Epidermal melanocyte (primary cell): Measurements from ENCODE around the gene DPPA4.

Source experiments
- DNase-seq: peaks from one replicate; pipeline ENCODE4 v3.0.0; 2011; ENCODE audit warnings: low spot score; ENCODE audit not compliant: insufficient read length

The DPPA4 gene

DNA sequence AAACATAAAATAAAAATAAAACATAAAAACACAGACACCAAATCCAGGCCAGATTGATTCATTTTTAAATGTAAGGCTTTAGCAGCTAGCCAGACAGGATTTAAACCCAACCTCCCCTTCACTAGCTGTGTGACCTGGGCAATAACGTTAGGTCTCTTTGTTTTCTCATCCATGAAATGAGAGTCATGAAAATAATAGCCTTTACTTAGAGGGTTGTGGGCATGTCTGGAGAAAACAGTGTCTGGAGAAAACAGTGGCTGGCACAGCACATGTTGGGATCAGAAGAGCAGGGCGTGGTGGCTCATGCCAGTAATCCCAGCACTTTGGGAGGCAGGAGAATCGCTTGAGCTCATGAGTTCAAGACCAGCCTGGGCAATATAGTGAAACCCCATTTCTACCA is 1.9 kb upstream of the DPPA4 start:
- DNase-seq: no peak

GRCh38 chr3:109338322-109338721 is 976 bp upstream of the DPPA4 start:
- DNase-seq: no peak

- DNase-seq: peak; percentile 18
Measured at GRCh38 chr3:109336291-109336861, 970 bp downstream of the DPPA4 start.

DNA sequence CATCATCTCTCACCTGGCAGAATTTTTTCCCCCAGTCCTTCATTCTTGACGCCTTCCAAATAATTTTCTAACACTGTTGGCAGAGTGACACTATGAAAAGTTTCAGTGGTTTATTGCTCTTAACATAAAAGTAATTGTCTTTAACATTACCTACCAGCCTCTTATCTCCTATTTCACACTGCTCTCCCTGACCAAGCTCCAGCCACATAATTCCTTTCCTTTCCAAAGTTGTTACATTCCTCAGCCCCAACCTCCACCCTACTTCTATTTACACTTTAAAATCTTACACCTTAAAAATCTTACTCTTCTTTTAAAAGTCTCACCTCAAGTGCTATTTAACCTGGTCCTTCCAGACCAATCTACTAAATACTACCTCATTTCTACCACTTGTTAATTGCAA is 2.8 kb downstream of the DPPA4 start:
- DNase-seq: no peak

GRCh38 chr3:109331692-109332091 is 5.7 kb downstream of the DPPA4 start:
- no peak for DNase-seq

GRCh38 chr3:109330405-109330804 is 6.9 kb downstream of the DPPA4 start:
- DNase-seq: no peak

- no peak for DNase-seq
Measured at GRCh38 chr3:109328202-109328601, 9.1 kb downstream of the DPPA4 start.

DNA sequence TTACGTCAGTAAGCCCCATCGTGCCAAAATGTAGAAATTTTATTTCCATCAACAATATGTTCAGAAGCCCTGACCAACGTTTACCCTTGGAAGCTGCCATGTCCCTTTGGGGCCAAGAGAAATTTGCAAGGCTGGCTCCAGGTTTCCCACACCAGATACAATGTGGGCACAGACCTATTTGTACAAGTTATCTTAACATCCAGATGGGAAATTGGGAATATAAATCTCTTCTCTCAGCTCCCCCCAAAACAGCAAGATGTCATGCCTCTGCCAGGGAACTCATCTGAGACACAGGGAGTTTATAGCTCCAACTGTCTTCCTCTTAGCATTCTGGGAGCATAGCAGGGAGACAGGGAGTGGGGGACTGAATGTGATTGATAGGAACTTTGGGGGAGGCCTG is 11.7 kb downstream of the DPPA4 start:
- no peak for DNase-seq

- DNase-seq: no peak
Measured at GRCh38 chr3:109325109-109325508, 12.2 kb downstream of the DPPA4 start.

DNA sequence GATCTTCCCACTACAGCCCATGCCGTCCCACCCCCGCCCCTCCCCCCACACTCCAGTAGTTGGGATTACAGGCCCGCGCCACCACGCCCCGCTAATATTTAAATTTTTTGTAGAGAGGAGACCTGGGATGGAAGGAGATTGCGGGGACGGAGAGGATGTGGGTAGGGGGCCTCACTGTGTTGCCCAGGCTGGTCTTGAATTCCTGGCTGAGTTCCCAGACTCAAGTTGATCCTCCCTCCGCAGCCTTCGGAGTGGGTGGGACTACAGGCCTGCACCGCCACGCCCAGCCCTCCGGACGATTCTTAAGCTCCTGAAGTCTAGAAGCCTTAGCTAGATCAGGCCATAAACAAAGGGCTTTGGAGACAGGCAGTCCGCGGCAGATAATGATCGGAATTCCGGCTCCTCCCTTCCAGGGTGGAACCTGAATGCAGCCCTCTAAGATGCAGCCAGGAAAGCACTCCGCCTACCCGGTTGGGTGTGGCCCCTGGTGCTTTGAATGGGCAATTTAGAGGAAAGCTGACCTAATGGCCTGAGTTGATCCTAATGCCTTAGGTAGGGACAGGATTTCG is 21.1 kb downstream of the DPPA4 start, which contains the start of gene DPPA2:
DPPA2 (minus strand) TSS at position 356 of the 569 bp plus-strand sequence. CDS start 1,975 bp downstream, outside the sequence.
- DNase-seq: no peak

DNA sequence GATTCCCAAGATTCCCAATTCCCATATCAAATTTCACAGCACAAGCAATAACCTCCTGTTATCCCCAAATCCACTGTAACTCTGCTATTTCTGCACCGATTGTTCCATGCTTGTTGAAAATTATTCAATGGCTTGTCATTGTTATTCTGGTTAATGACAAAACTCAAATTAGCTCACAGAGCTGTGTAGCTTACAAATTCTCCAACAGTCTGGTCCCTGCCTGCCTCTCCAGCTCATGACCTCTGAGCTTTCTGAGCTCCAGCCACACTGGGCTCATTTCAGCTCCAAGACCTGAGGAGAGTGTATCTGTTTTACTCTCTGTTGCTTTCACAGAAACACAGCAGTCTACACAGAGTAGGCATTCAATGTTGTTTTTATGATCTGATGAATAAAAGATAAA is 24.3 kb downstream of the DPPA4 start:
- DNase-seq: no peak

- DNase-seq: no peak
Measured at GRCh38 chr3:109297496-109297895, 39.9 kb downstream of the DPPA4 start.

- no peak for DNase-seq
Measured at GRCh38 chr3:109284071-109284470, 53.3 kb downstream of the DPPA4 start.

- DNase-seq: no peak
Measured at GRCh38 chr3:109278546-109278945, 58.8 kb downstream of the DPPA4 start.

DNA sequence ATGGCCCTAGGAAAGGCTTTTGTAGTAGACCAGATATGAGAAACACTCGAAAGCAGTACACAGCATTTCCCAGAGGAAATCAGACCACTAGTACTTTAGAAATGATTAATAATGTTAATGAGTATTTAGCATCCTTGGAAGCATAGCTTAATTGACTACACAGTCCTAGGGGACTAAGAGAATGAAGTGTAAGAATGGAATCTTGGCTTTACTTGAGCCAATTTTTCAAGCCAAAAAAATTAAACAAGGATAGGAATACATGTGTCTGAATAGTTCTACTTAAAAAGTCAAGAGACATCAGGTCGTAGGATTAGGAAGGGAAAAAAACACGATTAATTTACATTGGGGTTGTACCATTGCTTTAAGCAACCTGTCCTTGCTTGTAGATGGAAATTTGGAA is 59.2 kb downstream of the DPPA4 start:
- no peak for DNase-seq
